Endothelial cell of umbilical vein (primary cell): Measurements from ENCODE around the gene VCP. TPM values are rescaled to one million over a fixed set of nuclear protein-coding genes. Genes with fewer than 3 reads are reported as not detected.

ENCODE experiments used
- BruUV-seq: library from RNA; stranded (reverse); fragments of 400-500 nt; replicated peaks from 2 replicates; lab custom pipeline; 2021; lab: Mats Ljungman, UMichigan
- CTCF ChIA-PET: fragments of 300-600, 350-600 bp; sonication (Branson Sonifier 250); formaldehyde crosslinking; loops from one replicate; lab custom pipeline; 2021; ENCODE audit warnings: antibody characterized with exemption, inconsistent platforms; lab: Charles Lee
- POLR2A ChIA-PET: fragments of 300-600, 350-600 bp; sonication (Branson Sonifier 250); formaldehyde crosslinking; loops from one replicate; lab custom pipeline; 2021; ENCODE audit warnings: antibody characterized with exemption, inconsistent platforms; lab: Charles Lee
- DNase-seq: peaks from one replicate; pipeline ENCODE4 v3.0.0-alpha.2; 2011; ENCODE audit warnings: low read depth, low spot score
- FAIRE-seq: peaks from 2 replicates; lab custom pipeline; 2011; peaks lifted over from hg19 to GRCh38; lab: Jason Lieb, UNC
- H2AFZ ChIP-seq: 2 replicates; pipeline ENCODE4 v1.6.0; 2012; ENCODE audit warnings: low read depth, low read length, control low read depth, inconsistent platforms
- H3K27ac ChIP-seq: 2 replicates; pipeline ENCODE4 v1.5.1; 2011; ENCODE audit warnings: low read depth, mild to moderate bottlenecking, control low read depth, low read length, moderate library complexity; ENCODE audit not compliant: insufficient read depth
- H3K27me3 ChIP-seq, 2 experiments: 2 replicates each; pipeline versions ENCODE4 v1.6.0 to v1.6.1; 2011; ENCODE audit warnings: low read length in 2 of 2, mixed read lengths in 1 of 2; ENCODE audit not compliant: control insufficient read depth in 2 of 2, insufficient read depth in 2 of 2
- H3K36me3 ChIP-seq, 2 experiments: 2 replicates in 1 of 2; 3 replicates in 1 of 2; pipeline ENCODE4 v1.5.1; 2011; ENCODE audit warnings: low read length in 2 of 2, mild to moderate bottlenecking in 1 of 2, moderate library complexity in 1 of 2; ENCODE audit not compliant: control insufficient read depth in 2 of 2, insufficient read depth in 2 of 2; ENCODE audit errors: extremely low read depth in 1 of 2
- H3K4me1 ChIP-seq: 3 replicates; pipeline ENCODE4 v1.5.1; 2011; ENCODE audit warnings: mild to moderate bottlenecking, low read length; ENCODE audit not compliant: control insufficient read depth, insufficient read depth; ENCODE audit errors: extremely low read depth
- H3K4me2 ChIP-seq: 2 replicates; pipeline ENCODE4 v1.6.1; 2011; ENCODE audit warnings: low read length, control low read depth, mixed read lengths; ENCODE audit not compliant: insufficient read depth
- H3K4me3 ChIP-seq, 3 experiments: fragments of 200-600 bp in 1 of 3; sonication (generic), shearing (Covaris generic) in 1 of 3; replicated peaks in 1 of 3; 2 replicates each; pipeline ENCODE4 v1.5.1; 2011 to 2016; ENCODE audit warnings: control low read depth in 3 of 3, low read length in 3 of 3, mild to moderate bottlenecking in 2 of 3, inconsistent platforms in 1 of 3, low read depth in 1 of 3, moderate library complexity in 1 of 3; ENCODE audit not compliant: insufficient read depth in 1 of 3
- H3K79me2 ChIP-seq: 2 replicates; pipeline ENCODE4 v1.6.0; 2012; ENCODE audit warnings: low read length, inconsistent platforms; ENCODE audit not compliant: control insufficient read depth, insufficient read depth
- H3K9ac ChIP-seq: replicated peaks from 2 replicates; pipeline ENCODE3; 2011; ENCODE audit warnings: low read length, control low read depth; ENCODE audit not compliant: insufficient read depth; ENCODE audit errors: extremely low read depth
- H3K9me1 ChIP-seq: replicated peaks from 3 replicates; pipeline ENCODE4 v1.6.0; 2011; ENCODE audit warnings: mild to moderate bottlenecking, low read length; ENCODE audit not compliant: control insufficient read depth, insufficient read depth; ENCODE audit errors: extremely low read depth
- H3K9me3 ChIP-seq: replicated peaks from 2 replicates; pipeline ENCODE4 v1.5.1; 2012; ENCODE audit warnings: low read length, inconsistent platforms; ENCODE audit not compliant: control insufficient read depth, insufficient read depth
- H4K20me1 ChIP-seq: replicated peaks from 2 replicates; pipeline ENCODE3; 2011; ENCODE audit warnings: mild to moderate bottlenecking, low read length; ENCODE audit not compliant: control insufficient read depth, insufficient read depth; ENCODE audit errors: extremely low read depth
- EZH2 ChIP-seq: IDR thresholded peaks from 2 replicates; pipeline ENCODE4 v1.6.1; 2012; ENCODE audit warnings: borderline replicate concordance, low read depth, mild to moderate bottlenecking, moderate library complexity, low read length, inconsistent platforms; ENCODE audit not compliant: severe bottlenecking
- FOS ChIP-seq: IDR thresholded peaks from 2 replicates; pipeline ENCODE4 v1.6.1; 2011; ENCODE audit warnings: mild to moderate bottlenecking, low read length, moderate library complexity, borderline replicate concordance; ENCODE audit not compliant: insufficient read depth
- GATA2 ChIP-seq: IDR thresholded peaks from 2 replicates; pipeline ENCODE4 v1.7.0; 2011; ENCODE audit warnings: low read depth, mild to moderate bottlenecking, moderate library complexity, mixed read lengths, low read length; ENCODE audit not compliant: insufficient read length, insufficient read depth
- JUN ChIP-seq: IDR thresholded peaks from 2 replicates; pipeline ENCODE4 v1.6.1; 2011; ENCODE audit warnings: borderline replicate concordance, low read depth; ENCODE audit not compliant: insufficient read length, insufficient read depth
- MYC ChIP-seq: IDR thresholded peaks from one replicate; pipeline ENCODE4 v1.6.1; 2011; ENCODE audit warnings: mild to moderate bottlenecking, low read depth, low read length
- POLR2A ChIP-seq: IDR thresholded peaks from 2 replicates; pipeline ENCODE4 v1.6.1; 2012; ENCODE audit warnings: low read depth, mild to moderate bottlenecking, control low read depth, low read length
- POLR2AphosphoS5 ChIP-seq: IDR thresholded peaks from 2 replicates; pipeline ENCODE4 v1.6.1; 2012; ENCODE audit warnings: low read depth, mild to moderate bottlenecking, control low read depth, low read length, moderate library complexity; ENCODE audit not compliant: insufficient read depth
- dilution Hi-C: fragments of 300-500 bp; cut with MboI; formaldehyde crosslinking; loops from one replicate; pipeline ENCODE4 v1.15.0; 2019; ENCODE audit warnings: low sequenced_read_pairs; ENCODE audit not compliant: extremely low pct_ligation_motif_present
- intact Hi-C: fragments of 100-400 bp; cut with micrococcal nuclease; formaldehyde crosslinking; loops from one replicate; pipeline ENCODE4 v1.10.0; 2022
- polyA plus RNA-seq, 4 experiments: library from polyadenylated mRNA; depleted of rRNA in 3 of 4; stranded (reverse) in 3 of 4; unstranded in 1 of 4; fragments of >200 nt; gene quantifications; 2 replicates each; pipeline versions ENCODE4 v1.2.1 to v1.2.3, GENCODE V29; 2011 to 2012; ENCODE audit warnings: missing spikeins in 1 of 4
- total RNA-seq: library from RNA; stranded (reverse); gene quantifications from 2 replicates; pipeline ENCODE4 v1.2.3, GENCODE V29; 2021
- TF ChIP-seq, protein P1 (sequence below), 2 donors: IDR thresholded peaks; 1 replicate in 1 of 2; 2 replicates in 1 of 2; pipeline ENCODE4 v1.5.1; 2011; ENCODE audit warnings: low read length in 2 of 2, mild to moderate bottlenecking in 2 of 2, moderate library complexity in 2 of 2, control low read depth in 1 of 2, inconsistent platforms in 1 of 2, low read depth in 1 of 2; ENCODE audit not compliant: insufficient read depth in 1 of 2; ENCODE audit errors: extremely low read depth in 1 of 2

The VCP gene
- total and polyA plus RNA-seq, 2 donors (not counting 3 experiments of a cell fraction or from before 2014, with no cell fraction given) = 349 to 493 TPM

DNA sequence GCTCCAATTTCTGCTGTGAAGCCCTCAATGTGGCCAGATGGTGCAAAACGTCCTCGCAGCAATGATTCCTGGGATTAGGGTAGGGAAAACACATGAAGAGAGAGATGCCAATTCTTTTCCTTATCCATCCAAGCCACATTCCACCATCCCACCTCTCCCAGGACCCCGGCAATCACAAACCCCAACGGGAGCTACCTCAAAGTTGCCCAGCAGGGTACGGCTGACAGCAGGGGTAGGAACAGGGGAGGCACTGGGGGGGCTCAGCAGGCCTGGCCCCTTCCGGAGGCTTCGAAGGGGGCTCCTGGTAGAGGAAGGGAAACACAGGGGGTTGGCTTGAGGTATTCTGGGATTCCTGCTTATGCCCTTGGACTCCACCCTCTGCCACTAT, 33.9 kb upstream of the VCP start:
- intact Hi-C loops (no loop called here), dilution Hi-C loops (no loop called here)
- TF ChIP-seq EZH2 = no peak
- TF ChIP-seq GATA2 = no peak
- TF ChIP-seq FOS = no peak
- TF ChIP-seq POLR2A = no peak
- no peak for TF ChIP-seq POLR2AphosphoS5
- TF ChIP-seq JUN = no peak
- TF ChIP-seq, protein P1, sequence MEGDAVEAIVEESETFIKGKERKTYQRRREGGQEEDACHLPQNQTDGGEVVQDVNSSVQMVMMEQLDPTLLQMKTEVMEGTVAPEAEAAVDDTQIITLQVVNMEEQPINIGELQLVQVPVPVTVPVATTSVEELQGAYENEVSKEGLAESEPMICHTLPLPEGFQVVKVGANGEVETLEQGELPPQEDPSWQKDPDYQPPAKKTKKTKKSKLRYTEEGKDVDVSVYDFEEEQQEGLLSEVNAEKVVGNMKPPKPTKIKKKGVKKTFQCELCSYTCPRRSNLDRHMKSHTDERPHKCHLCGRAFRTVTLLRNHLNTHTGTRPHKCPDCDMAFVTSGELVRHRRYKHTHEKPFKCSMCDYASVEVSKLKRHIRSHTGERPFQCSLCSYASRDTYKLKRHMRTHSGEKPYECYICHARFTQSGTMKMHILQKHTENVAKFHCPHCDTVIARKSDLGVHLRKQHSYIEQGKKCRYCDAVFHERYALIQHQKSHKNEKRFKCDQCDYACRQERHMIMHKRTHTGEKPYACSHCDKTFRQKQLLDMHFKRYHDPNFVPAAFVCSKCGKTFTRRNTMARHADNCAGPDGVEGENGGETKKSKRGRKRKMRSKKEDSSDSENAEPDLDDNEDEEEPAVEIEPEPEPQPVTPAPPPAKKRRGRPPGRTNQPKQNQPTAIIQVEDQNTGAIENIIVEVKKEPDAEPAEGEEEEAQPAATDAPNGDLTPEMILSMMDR (IDR thresholded peaks at IDR 0.05; ENCODE audit: extremely low read depth in 1 of 2, insufficient read depth in 1 of 2, low read depth in 1 of 2, low read length in 2 of 2) = no peak
- TF ChIP-seq MYC = no peak
- BruUV-seq = no TSS peak
- Histone ChIP-seq H3K9me1 (no peaks in the 10 kb centered on the region), H4K20me1 (no peaks in the 10 kb centered on the region), H3K4me3 (no peak overlapping the region), H2AFZ (no peak overlapping the region), H3K27me3 (no peaks in the 10 kb centered on the region), H3K4me2 (no peak overlapping the region), H3K79me2 (peaks cover 35% of the 10 kb centered on the region), H3K36me3 (peaks cover 6 to 41% of the 10 kb centered on the region in 2 experiments), H3K9me3 (no peaks in the 10 kb centered on the region), H3K4me1 (peaks cover 30% of the 10 kb centered on the region), H3K27ac (no peak overlapping the region), H3K9ac (no peak overlapping the region)
- ChIA-PET POLR2A (no interaction called here), CTCF (no interaction called here)
- no peak for FAIRE-seq
- DNase-seq = no peak
